ENCODE measurements around the gene DUT. TPM values are rescaled to one million over a fixed set of nuclear protein-coding genes. Genes with fewer than 3 reads are reported as not detected.

DUT gene
- total RNA-seq (2022) (54.0 and 81.1 TPM in 2 replicates), Bru-seq, nascent RNA (percentile 74 among the genes with signal in this experiment), BruChase-seq, experiment 1, labeled RNA remaining after a 6-hour chase (percentile 77 among the genes with signal in this experiment), BruChase-seq, experiment 2, labeled RNA remaining after a 2-hour chase (percentile 81 among the genes with signal in this experiment)
- long read RNA-seq, transcript DUT-202 (6 exons, 1,935 nt) = minor isoform, 38 of 182 reads
- long read RNA-seq, transcript DUT-205 (7 exons, 769 nt) = minor isoform, 25 of 182 reads
- long read RNA-seq, transcript DUT-201 (7 exons, 2,147 nt) = major isoform, 105 of 182 reads
- long read RNA-seq, partial matches to known transcripts = 0 of 182 reads
- long read RNA-seq, other reads (novel, unspliced or antisense) = 8 of 182 reads

DNA sequence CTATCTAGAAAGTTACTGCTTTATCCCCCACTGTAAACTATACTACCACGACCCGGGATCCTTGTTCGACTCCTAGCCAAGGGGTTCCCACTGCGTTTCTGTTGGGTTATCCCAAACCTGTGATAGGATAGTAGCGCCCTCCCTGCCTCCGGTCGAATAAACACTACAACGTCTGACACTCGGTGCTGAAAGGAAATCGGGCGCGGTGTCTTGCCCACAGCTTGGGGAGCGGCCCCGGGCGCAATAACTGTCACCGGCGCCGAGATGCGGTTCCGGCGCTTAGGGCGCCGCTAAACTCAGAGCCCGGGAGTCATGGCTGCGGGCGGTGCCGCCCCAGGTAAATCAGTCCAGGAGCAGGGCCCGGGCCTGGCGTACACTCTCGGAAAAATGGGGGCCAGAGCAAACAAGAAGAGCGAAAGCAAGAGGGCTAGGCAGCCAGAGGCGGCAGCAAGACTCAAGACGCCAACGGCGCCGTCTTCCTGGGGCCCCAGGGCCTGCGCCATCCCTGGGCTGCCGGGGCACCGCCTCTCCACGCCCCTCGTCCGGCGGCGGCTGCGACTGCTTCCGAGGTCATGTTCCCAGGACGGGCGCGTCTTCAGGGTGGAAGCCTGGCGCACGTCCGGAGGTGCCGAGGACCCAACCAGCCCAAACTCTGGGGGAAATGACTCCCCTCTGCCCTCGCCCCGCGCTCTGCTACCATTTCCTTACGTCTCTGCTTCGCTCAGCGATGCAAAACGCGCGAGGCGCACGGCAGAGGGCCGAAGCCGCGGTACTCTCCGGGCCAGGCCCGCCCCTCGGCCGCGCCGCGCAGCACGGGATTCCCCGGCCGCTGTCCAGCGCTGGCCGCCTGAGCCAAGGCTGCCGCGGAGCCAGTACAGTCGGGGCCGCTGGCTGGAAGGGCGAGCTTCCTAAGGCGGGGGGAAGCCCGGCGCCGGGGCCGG lies at the start of gene DUT:
Gene DUT (plus strand): TSS at position 575 of the 941 bp plus-strand sequence. CDS start 87 bp downstream, at position 662.
- TF ChIP-seq, protein P1, sequence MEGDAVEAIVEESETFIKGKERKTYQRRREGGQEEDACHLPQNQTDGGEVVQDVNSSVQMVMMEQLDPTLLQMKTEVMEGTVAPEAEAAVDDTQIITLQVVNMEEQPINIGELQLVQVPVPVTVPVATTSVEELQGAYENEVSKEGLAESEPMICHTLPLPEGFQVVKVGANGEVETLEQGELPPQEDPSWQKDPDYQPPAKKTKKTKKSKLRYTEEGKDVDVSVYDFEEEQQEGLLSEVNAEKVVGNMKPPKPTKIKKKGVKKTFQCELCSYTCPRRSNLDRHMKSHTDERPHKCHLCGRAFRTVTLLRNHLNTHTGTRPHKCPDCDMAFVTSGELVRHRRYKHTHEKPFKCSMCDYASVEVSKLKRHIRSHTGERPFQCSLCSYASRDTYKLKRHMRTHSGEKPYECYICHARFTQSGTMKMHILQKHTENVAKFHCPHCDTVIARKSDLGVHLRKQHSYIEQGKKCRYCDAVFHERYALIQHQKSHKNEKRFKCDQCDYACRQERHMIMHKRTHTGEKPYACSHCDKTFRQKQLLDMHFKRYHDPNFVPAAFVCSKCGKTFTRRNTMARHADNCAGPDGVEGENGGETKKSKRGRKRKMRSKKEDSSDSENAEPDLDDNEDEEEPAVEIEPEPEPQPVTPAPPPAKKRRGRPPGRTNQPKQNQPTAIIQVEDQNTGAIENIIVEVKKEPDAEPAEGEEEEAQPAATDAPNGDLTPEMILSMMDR (IDR thresholded peaks at IDR 0.05; ENCODE audit: unreplicated experiment) = no peak
- no peaks in the 10 kb centered on the region for H3K9me3 Mint-ChIP-seq (ENCODE audit: unreplicated experiment)
- peak; percentile 84 for DNase-seq (ENCODE audit: unreplicated experiment)
- ChIA-PET POLR2A (interaction anchor here (0.8 to 2.1 kb wide), 8 partner anchors 11 to 714 kb away, joined by 3 to 5 read pairs (median 3); partner anchors contain the start of gene CEP152), CTCF (interaction anchor here (0.6 to 1.9 kb wide), 4 partner anchors 13 to 238 kb away, joined by 3 to 4 read pairs (median 4); no protein-coding TSS in a partner anchor)
- no TSS peak for BruUV-seq (replicated peaks)
- H3K4me1 Mint-ChIP-seq (ENCODE audit: insufficient read depth, unreplicated experiment) = peaks cover 25% of the 10 kb centered on the region
- intact Hi-C loops (cut with micrococcal nuclease) = no loop called here
- H3K4me3 Mint-ChIP-seq (ENCODE audit: unreplicated experiment) = peak within 1 kb of the TSS; percentile 98
- H3K27me3 Mint-ChIP-seq (ENCODE audit: insufficient read depth, unreplicated experiment) = no peaks in the 10 kb centered on the region
- peaks cover 8% of the 10 kb centered on the region for H3K36me3 Mint-ChIP-seq (ENCODE audit: insufficient read depth, unreplicated experiment)
- H3K27ac Mint-ChIP-seq (ENCODE audit: low read depth, unreplicated experiment) = peak within 1 kb of the TSS; percentile 96

DNA sequence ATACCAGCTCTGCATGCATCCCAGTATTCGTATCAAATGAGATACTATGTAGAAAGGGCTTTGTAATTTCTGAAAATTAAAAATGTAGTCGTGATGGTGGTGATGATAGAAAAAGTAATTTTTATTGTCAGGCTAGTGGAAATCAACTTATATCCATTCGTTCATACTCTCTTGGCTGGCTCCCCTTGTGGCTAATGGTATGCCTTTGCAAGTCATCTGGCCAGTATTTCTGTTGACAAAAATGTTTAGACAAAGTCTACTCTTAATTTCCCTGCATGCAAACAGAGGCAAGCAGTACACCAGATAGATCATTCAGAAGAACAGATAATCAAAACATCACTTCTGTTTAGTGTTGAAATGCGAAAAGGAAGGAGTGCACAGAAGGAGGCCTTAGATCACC lies 49.6 kb upstream of the DUT start:
- intact Hi-C loops (cut with micrococcal nuclease) = no loop called here
- ChIA-PET POLR2A (no interaction called here), CTCF (interaction anchor here (0.6 to 0.7 kb wide), 2 partner anchors 8 to 410 kb away, joined by 3 read pairs; no protein-coding TSS in a partner anchor)
- Mint-ChIP-seq H3K36me3 (ENCODE audit: insufficient read depth, unreplicated experiment) (no peaks in the 10 kb centered on the region), H3K27me3 (ENCODE audit: insufficient read depth, unreplicated experiment) (no peaks in the 10 kb centered on the region), H3K27ac (ENCODE audit: low read depth, unreplicated experiment) (no peak overlapping the region), H3K9me3 (ENCODE audit: unreplicated experiment) (no peaks in the 10 kb centered on the region), H3K4me3 (ENCODE audit: unreplicated experiment) (no peak overlapping the region), H3K4me1 (ENCODE audit: insufficient read depth, unreplicated experiment) (no peaks in the 10 kb centered on the region)
- DNase-seq (ENCODE audit: unreplicated experiment) = no peak
- no TSS peak for BruUV-seq (replicated peaks)
- TF ChIP-seq, protein P1 (IDR thresholded peaks at IDR 0.05; ENCODE audit: unreplicated experiment) = no peak

DNA sequence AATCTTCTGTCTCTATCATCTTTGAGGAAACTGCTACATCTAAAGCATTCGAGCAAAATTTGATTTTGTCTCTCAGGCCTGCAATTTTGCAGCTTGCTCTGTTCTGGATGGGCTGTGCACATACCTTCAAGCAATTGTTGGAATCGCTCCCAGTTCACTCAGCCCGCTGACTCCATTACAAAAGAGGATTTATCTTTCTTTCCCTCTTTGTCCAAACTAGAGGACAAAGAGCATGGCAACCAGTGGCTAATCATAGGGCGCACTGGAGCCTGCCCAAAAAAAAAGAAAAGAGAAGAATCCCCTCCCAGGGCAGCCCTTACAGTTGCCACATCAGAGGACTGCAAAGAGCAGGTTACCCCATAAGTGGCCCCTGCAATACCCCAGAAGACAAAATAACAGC lies 49.0 kb upstream of the DUT start:
- Mint-ChIP-seq H3K4me1 (ENCODE audit: insufficient read depth, unreplicated experiment) (no peaks in the 10 kb centered on the region), H3K4me3 (ENCODE audit: unreplicated experiment) (no peak overlapping the region), H3K9me3 (ENCODE audit: unreplicated experiment) (no peaks in the 10 kb centered on the region), H3K27me3 (ENCODE audit: insufficient read depth, unreplicated experiment) (no peaks in the 10 kb centered on the region), H3K36me3 (ENCODE audit: insufficient read depth, unreplicated experiment) (no peaks in the 10 kb centered on the region), H3K27ac (ENCODE audit: low read depth, unreplicated experiment) (no peak overlapping the region)
- intact Hi-C loops (cut with micrococcal nuclease) = no loop called here
- TF ChIP-seq, protein P1 (IDR thresholded peaks at IDR 0.05; ENCODE audit: unreplicated experiment) = no peak
- no TSS peak for BruUV-seq (replicated peaks)
- ChIA-PET CTCF (no interaction called here), POLR2A (no interaction called here)
- DNase-seq (ENCODE audit: unreplicated experiment) = no peak

All from MCF 10A (cell line).